ENCODE data around the gene MON1B. TPM values are rescaled to one million over a fixed set of nuclear protein-coding genes. Genes with fewer than 3 reads are reported as not detected.
A peak's percentile ranks its signal among the peaks of the same experiment; 100 is the strongest.

MON1B gene
- total and polyA plus RNA-seq, 8 donors: 9.1 to 48.7 (median 22.7) TPM

DNA sequence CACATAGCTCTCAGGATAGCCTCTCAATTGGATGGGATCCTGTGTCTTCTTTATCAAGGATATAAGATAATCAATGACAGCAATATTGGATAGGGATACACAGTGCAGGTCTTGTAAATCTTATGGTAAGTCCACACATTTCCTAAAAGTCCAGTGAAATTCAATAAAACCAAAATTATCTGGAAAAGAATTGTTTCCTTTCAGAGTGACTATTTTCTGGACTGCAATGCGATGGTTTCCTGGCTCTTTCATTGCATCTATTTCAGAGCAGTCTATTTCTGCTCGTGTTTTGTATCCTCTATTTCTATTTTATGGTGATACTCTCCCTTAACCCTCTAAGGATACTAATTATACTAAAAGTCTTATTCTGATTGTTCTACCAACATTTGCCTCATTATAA lies 24.3 kb upstream of the MON1B start:
- H3K27ac ChIP-seq: no peak overlapping the region
- intact Hi-C loops (cut with DNase I; ENCODE audit: low total_unique reads): loop anchor here (5.0 kb wide), 1 partner anchor 1374 kb away; no protein-coding TSS in a partner anchor
- no peaks in the 10 kb centered on the region for H3K9me3 ChIP-seq
- DNase-seq: no peak
- no peak overlapping the region for H3K4me3 ChIP-seq
- H3K4me1 ChIP-seq: no peaks in the 10 kb centered on the region
- TF ChIP-seq EP300 (IDR thresholded peaks at IDR 0.05): no peak
- no peak for TF ChIP-seq POLR2AphosphoS5 (IDR thresholded peaks at IDR 0.05)
- TF ChIP-seq, protein P1, sequence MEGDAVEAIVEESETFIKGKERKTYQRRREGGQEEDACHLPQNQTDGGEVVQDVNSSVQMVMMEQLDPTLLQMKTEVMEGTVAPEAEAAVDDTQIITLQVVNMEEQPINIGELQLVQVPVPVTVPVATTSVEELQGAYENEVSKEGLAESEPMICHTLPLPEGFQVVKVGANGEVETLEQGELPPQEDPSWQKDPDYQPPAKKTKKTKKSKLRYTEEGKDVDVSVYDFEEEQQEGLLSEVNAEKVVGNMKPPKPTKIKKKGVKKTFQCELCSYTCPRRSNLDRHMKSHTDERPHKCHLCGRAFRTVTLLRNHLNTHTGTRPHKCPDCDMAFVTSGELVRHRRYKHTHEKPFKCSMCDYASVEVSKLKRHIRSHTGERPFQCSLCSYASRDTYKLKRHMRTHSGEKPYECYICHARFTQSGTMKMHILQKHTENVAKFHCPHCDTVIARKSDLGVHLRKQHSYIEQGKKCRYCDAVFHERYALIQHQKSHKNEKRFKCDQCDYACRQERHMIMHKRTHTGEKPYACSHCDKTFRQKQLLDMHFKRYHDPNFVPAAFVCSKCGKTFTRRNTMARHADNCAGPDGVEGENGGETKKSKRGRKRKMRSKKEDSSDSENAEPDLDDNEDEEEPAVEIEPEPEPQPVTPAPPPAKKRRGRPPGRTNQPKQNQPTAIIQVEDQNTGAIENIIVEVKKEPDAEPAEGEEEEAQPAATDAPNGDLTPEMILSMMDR (IDR thresholded peaks at IDR 0.05): no peak
- no peak for TF ChIP-seq POLR2A (IDR thresholded peaks at IDR 0.05)
- H3K36me3 ChIP-seq: no peaks in the 10 kb centered on the region
- WGBS, 5 donors: 52 to 84% (median 65%) methylated on average over 2 of the region's 2 CpGs
- peaks cover 0 to 24% (median 0%) of the 10 kb centered on the region in 3 donors for H3K27me3 ChIP-seq

DNA sequence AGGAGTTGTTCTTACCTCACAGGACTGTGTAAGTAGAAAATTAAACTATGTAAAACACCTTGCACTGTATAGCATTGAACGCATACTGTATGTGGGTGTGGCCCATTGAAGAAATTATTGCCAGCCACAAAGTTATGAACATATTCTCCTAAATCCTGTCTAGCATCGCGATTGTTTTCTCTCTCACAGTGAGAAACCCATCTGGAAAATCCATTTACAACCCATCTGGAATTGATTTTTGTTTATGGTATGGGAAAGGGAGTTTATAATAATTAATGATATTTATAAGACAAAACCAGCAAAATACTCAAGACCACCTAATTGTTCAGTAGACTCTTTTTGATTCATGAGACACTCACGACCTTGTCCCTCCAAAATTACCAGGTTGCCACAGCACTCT lies 22.1 kb upstream of the MON1B start:
- WGBS, 5 donors: 44 to 76% (median 68%) methylated on average over 4 of the region's 4 CpGs
- H3K4me1 ChIP-seq: no peaks in the 10 kb centered on the region
- DNase-seq: no peak
- no peak for TF ChIP-seq EP300 (IDR thresholded peaks at IDR 0.05)
- TF ChIP-seq POLR2AphosphoS5 (IDR thresholded peaks at IDR 0.05): no peak
- no peak for TF ChIP-seq POLR2A (IDR thresholded peaks at IDR 0.05)
- TF ChIP-seq, protein P1 (IDR thresholded peaks at IDR 0.05): no peak
- no peak overlapping the region for H3K27ac ChIP-seq
- H3K27me3 ChIP-seq: peaks cover 0 to 28% (median 0%) of the 10 kb centered on the region in 3 donors
- H3K36me3 ChIP-seq: no peaks in the 10 kb centered on the region
- intact Hi-C loops (cut with DNase I; ENCODE audit: low total_unique reads): loop anchor here (5.0 kb wide), 1 partner anchor 1377 kb away; no protein-coding TSS in a partner anchor
- no peak overlapping the region for H3K4me3 ChIP-seq
- H3K9me3 ChIP-seq: no peaks in the 10 kb centered on the region

DNA sequence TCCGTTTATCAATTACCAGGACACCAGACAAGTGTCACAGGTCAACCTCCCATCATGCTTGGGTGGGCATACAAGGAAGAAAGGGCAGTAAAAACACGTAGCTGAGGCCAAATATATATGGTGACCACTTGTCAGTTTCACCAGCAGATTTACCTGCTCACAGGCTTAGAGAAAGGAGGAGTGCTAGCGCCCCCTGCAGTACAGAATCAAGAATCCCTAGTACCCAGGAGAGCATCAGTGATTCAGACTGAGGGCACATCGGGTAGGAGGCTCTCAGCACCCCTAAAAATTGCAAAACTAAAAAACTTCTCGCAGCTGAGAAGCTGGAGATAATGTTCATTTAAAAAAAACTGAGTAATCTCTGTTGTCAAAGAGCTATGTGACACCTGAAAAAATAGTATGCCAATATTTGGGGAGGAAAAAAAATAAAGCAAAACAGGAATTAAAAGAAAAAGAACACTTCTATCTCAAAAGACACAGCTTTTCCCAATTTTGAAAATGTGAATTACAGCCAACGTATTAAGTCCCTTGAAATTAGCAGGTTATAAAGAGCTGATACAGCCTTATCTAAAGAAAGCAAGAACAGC lies 21.2 kb upstream of the MON1B start:
- Histone ChIP-seq H3K4me1 (no peaks in the 10 kb centered on the region), H3K27me3 (peaks cover 0 to 36% (median 6%) of the 10 kb centered on the region in 3 donors), H3K36me3 (no peaks in the 10 kb centered on the region), H3K9me3 (no peaks in the 10 kb centered on the region), H3K27ac (no peak overlapping the region), H3K4me3 (no peak overlapping the region)
- TF ChIP-seq, protein P1 (IDR thresholded peaks at IDR 0.05): peak in 4 of 7 experiments; percentile 11 to 40 (median 27)
- TF ChIP-seq EP300 (IDR thresholded peaks at IDR 0.05): no peak
- 11 to 16% (median 14%) methylated on average over 6 of the region's 6 CpGs for WGBS, 5 donors
- intact Hi-C loops (cut with DNase I; ENCODE audit: low total_unique reads): loop anchor here (5.0 kb wide), 1 partner anchor 1377 kb away; no protein-coding TSS in a partner anchor
- DNase-seq: peak; percentile 47 to 75

DNA sequence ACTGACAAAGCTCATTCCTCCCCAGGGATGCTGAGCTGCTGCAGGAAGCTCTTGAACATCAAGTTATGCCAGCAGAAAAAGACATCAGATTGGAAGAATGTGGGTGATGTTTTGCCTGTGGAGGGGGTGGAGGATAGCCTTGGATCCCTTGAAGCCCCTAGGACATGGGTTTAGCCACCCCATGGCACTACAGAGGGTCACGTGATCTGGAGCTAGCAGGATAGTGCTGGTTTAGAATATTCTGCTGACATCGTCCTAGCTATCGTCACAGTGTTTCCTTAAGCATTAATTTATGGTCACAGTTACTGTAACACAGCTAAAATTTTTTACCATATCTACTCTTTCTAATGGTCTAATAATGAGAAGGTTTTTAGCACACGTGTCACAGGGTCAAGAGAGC lies 20.2 kb upstream of the MON1B start:
- Histone ChIP-seq H3K9me3 (no peaks in the 10 kb centered on the region), H3K27ac (no peak overlapping the region), H3K36me3 (no peaks in the 10 kb centered on the region), H3K4me1 (no peaks in the 10 kb centered on the region), H3K27me3 (peaks cover 0 to 37% (median 7%) of the 10 kb centered on the region in 3 donors), H3K4me3 (no peak overlapping the region)
- DNase-seq: no peak
- 65 to 75% (median 70%) methylated on average over 4 of the region's 4 CpGs for WGBS, 5 donors
- TF ChIP-seq POLR2AphosphoS5 (IDR thresholded peaks at IDR 0.05): no peak
- no peak for TF ChIP-seq EP300 (IDR thresholded peaks at IDR 0.05)
- TF ChIP-seq POLR2A (IDR thresholded peaks at IDR 0.05): no peak
- TF ChIP-seq, protein P1 (IDR thresholded peaks at IDR 0.05): no peak
- intact Hi-C loops (cut with DNase I; ENCODE audit: low total_unique reads): no loop called here
